H1 (cell line): Measurements from ENCODE around the gene KIAA1755. TPM values are rescaled to one million over a fixed set of nuclear protein-coding genes. Genes with fewer than 3 reads are reported as not detected.

Experiments
- CTCF ChIA-PET: fragments of 300-600 bp; sonication (Branson Sonifier 250); formaldehyde crosslinking; loops from one replicate; lab custom pipeline; 2021; ENCODE audit not compliant: partially characterized antibody; lab: Charles Lee
- POLR2A ChIA-PET: fragments of 300-600 bp; sonication (Branson Sonifier 250); formaldehyde crosslinking; loops from one replicate; lab custom pipeline; 2021; ENCODE audit warnings: inconsistent platforms; ENCODE audit not compliant: partially characterized antibody; lab: Charles Lee
- DNase-seq, 2 experiments: peaks; one replicate each; pipeline versions ENCODE4 v3.0.0 to v3.0.0-alpha.2; 2010 to 2022; ENCODE audit warnings: low spot score in 2 of 2, low read depth in 1 of 2, mixed read lengths in 1 of 2
- FAIRE-seq: peaks from 2 replicates; lab custom pipeline; 2011; peaks lifted over from hg19 to GRCh38; lab: Jason Lieb, UNC
- H2AFZ ChIP-seq: 2 replicates; pipeline ENCODE4 v1.8.1; 2012; ENCODE audit warnings: low read length, inconsistent platforms
- H2AK5ac ChIP-seq: 2 replicates; pipeline ENCODE4 v1.6.1; 2013; ENCODE audit warnings: low read depth, low read length
- H2BK120ac ChIP-seq: replicated peaks from 2 replicates; pipeline ENCODE3; 2013; ENCODE audit warnings: low read depth, low read length, inconsistent platforms
- H2BK12ac ChIP-seq: 2 replicates; pipeline ENCODE4 v1.6.1; 2013; ENCODE audit warnings: low read depth, low read length
- H2BK15ac ChIP-seq: 2 replicates; pipeline ENCODE4 v1.6.1; 2013; ENCODE audit warnings: low read length
- H2BK20ac ChIP-seq: 2 replicates; pipeline ENCODE4 v1.6.1; 2013; ENCODE audit warnings: low read length
- H2BK5ac ChIP-seq: 2 replicates; pipeline ENCODE4 v1.6.1; 2013; ENCODE audit warnings: low read depth, low read length
- H3K14ac ChIP-seq: 2 replicates; pipeline ENCODE4 v1.6.1; 2013; ENCODE audit warnings: inconsistent platforms; ENCODE audit not compliant: insufficient read length
- H3K18ac ChIP-seq: 2 replicates; pipeline ENCODE4 v1.6.1; 2013; ENCODE audit warnings: low read length; ENCODE audit errors: extremely low read depth
- H3K23ac ChIP-seq: 2 replicates; pipeline ENCODE4 v1.6.1; 2013; ENCODE audit warnings: inconsistent platforms; ENCODE audit not compliant: insufficient read length
- H3K23me2 ChIP-seq: 2 replicates; pipeline ENCODE4 v1.6.1; 2013; ENCODE audit warnings: low read depth, low read length
- H3K27ac ChIP-seq: 2 replicates; pipeline ENCODE4 v1.6.1; 2011; ENCODE audit warnings: low read depth, low read length, inconsistent platforms
- H3K27me3 ChIP-seq, 4 experiments: replicated peaks in 1 of 4; 1 replicate in 1 of 4; 2 replicates in 3 of 4; pipeline versions ENCODE4 v1.6.1 to v1.8.1; 2011 to 2013; ENCODE audit warnings: low read length in 3 of 4, mild to moderate bottlenecking in 3 of 4, inconsistent platforms in 2 of 4, mixed read lengths in 2 of 4, moderate library complexity in 1 of 4; ENCODE audit not compliant: control insufficient read depth in 3 of 4, insufficient read depth in 3 of 4; ENCODE audit errors: extremely low read depth in 1 of 4
- H3K36me3 ChIP-seq, 4 experiments: 2 replicates each; pipeline versions ENCODE4 v1.6.1 to v1.8.1; 2011 to 2013; ENCODE audit warnings: mild to moderate bottlenecking in 4 of 4, low read length in 3 of 4, moderate library complexity in 2 of 4, control low read depth in 1 of 4, inconsistent platforms in 1 of 4; ENCODE audit not compliant: insufficient read depth in 4 of 4, control insufficient read depth in 2 of 4
- H3K4ac ChIP-seq: replicated peaks from 2 replicates; pipeline ENCODE3; 2013; ENCODE audit warnings: low read length, low read depth, mixed read lengths, inconsistent platforms; ENCODE audit not compliant: insufficient read length
- H3K4me1 ChIP-seq, 4 experiments: replicated peaks in 1 of 4; 1 replicate in 1 of 4; 2 replicates in 3 of 4; pipeline versions ENCODE4 v1.6.1 to v1.8.1; 2011 to 2013; ENCODE audit warnings: low read length in 3 of 4, inconsistent platforms in 2 of 4, mixed read lengths in 1 of 4; ENCODE audit not compliant: insufficient read depth in 4 of 4, control insufficient read depth in 3 of 4
- H3K4me2 ChIP-seq, 2 experiments: 2 replicates each; pipeline versions ENCODE4 v1.6.1 to v1.8.1; 2011 to 2013; ENCODE audit warnings: low read depth in 2 of 2, low read length in 2 of 2, control low read depth in 1 of 2, inconsistent platforms in 1 of 2, mild to moderate bottlenecking in 1 of 2; ENCODE audit not compliant: insufficient read depth in 1 of 2
- H3K4me3 ChIP-seq, 4 experiments: fragments of 200-600, 300-600 bp in 1 of 4; sonication (generic), shearing (Covaris generic), sonication (Bioruptor Twin) in 1 of 4; 2 replicates each; pipeline versions ENCODE4 v1.5.1 to v1.8.1; 2011 to 2016; ENCODE audit warnings: low read length in 4 of 4, low read depth in 3 of 4, control low read depth in 2 of 4, inconsistent platforms in 2 of 4, mild to moderate bottlenecking in 2 of 4, mixed read lengths in 1 of 4, moderate library complexity in 1 of 4; ENCODE audit not compliant: insufficient read depth in 2 of 4; ENCODE audit errors: extremely low read depth in 1 of 4
- H3K56ac ChIP-seq: replicated peaks from 2 replicates; pipeline ENCODE3; 2013; ENCODE audit warnings: low read depth, mild to moderate bottlenecking, mixed read lengths, low read length, inconsistent platforms; ENCODE audit not compliant: insufficient read length
- H3K79me1 ChIP-seq: 2 replicates; pipeline ENCODE4 v1.6.1; 2013; ENCODE audit warnings: low read depth, low read length, control low read depth
- H3K79me2 ChIP-seq, 2 experiments: 2 replicates each; pipeline versions ENCODE4 v1.6.1 to v1.8.1; 2012 to 2013; ENCODE audit warnings: low read length in 2 of 2, mild to moderate bottlenecking in 2 of 2, inconsistent platforms in 1 of 2; ENCODE audit not compliant: insufficient read depth in 2 of 2, control insufficient read depth in 1 of 2
- H3K9ac ChIP-seq, 4 experiments: replicated peaks in 1 of 4; 1 replicate in 1 of 4; 2 replicates in 3 of 4; pipeline versions ENCODE4 v1.6.1 to v1.8.1; 2011 to 2013; ENCODE audit warnings: low read depth in 3 of 4, low read length in 3 of 4, control low read depth in 2 of 4, mild to moderate bottlenecking in 2 of 4, moderate library complexity in 2 of 4, inconsistent platforms in 1 of 4; ENCODE audit errors: extremely low read depth in 1 of 4
- H3K9me3 ChIP-seq, 2 experiments: 2 replicates each; pipeline versions ENCODE4 v1.6.1 to v1.8.1; 2012 to 2013; ENCODE audit warnings: mild to moderate bottlenecking in 2 of 2, moderate library complexity in 2 of 2, control low read depth in 1 of 2, inconsistent platforms in 1 of 2, low read depth in 1 of 2, low read length in 1 of 2, mixed read lengths in 1 of 2; ENCODE audit not compliant: insufficient read depth in 2 of 2
- H4K20me1 ChIP-seq, 2 experiments: replicated peaks in 1 of 2; 2 replicates each; pipeline versions ENCODE3 to v1.8.1; 2011 to 2013; ENCODE audit warnings: inconsistent platforms in 2 of 2, low read length in 2 of 2, mild to moderate bottlenecking in 1 of 2; ENCODE audit not compliant: insufficient read depth in 2 of 2, control insufficient read depth in 1 of 2
- H4K5ac ChIP-seq: 2 replicates; pipeline ENCODE4 v1.6.1; 2013; ENCODE audit warnings: low read length, low read depth, mixed read lengths, inconsistent platforms; ENCODE audit not compliant: insufficient read length
- H4K8ac ChIP-seq: 2 replicates; pipeline ENCODE4 v1.8.0; 2013; ENCODE audit warnings: mild to moderate bottlenecking, moderate library complexity, low read length, inconsistent platforms; ENCODE audit not compliant: insufficient read depth; ENCODE audit errors: extremely low read depth
- H4K91ac ChIP-seq: replicated peaks from 2 replicates; pipeline ENCODE3; 2013; ENCODE audit warnings: low read length, mixed read lengths, inconsistent platforms; ENCODE audit not compliant: insufficient read length
- BCL11A ChIP-seq, 2 experiments: IDR thresholded peaks; one replicate each; pipeline ENCODE4 v1.6.1; 2011; ENCODE audit warnings: low read depth in 2 of 2, low read length in 2 of 2, mild to moderate bottlenecking in 2 of 2
- CHD2 ChIP-seq: IDR thresholded peaks from 2 replicates; pipeline ENCODE4 v1.6.1; 2012; ENCODE audit warnings: low read length, improper control_type of control experiment
- CREB1 ChIP-seq: IDR thresholded peaks from 2 replicates; pipeline ENCODE4 v1.6.1; 2012; ENCODE audit warnings: inconsistent platforms
- EGR1 ChIP-seq: IDR thresholded peaks from 2 replicates; pipeline ENCODE4 v1.6.1; 2011; ENCODE audit warnings: low read depth, low read length, borderline replicate concordance
- EP300 ChIP-seq, 2 experiments: IDR thresholded peaks; 1 replicate in 1 of 2; 2 replicates in 1 of 2; pipeline ENCODE4 v1.6.1; 2011 to 2012; ENCODE audit warnings: low read depth in 2 of 2, low read length in 2 of 2, mild to moderate bottlenecking in 2 of 2, borderline replicate concordance in 1 of 2, inconsistent platforms in 1 of 2, moderate library complexity in 1 of 2
- NANOG ChIP-seq: IDR thresholded peaks from 2 replicates; pipeline ENCODE4 v1.6.1; 2011; ENCODE audit warnings: low read length, low read depth, mild to moderate bottlenecking, inconsistent platforms; ENCODE audit not compliant: insufficient read depth, poor library complexity, severe bottlenecking
- RNF2 ChIP-seq: fragments of 200-900, 300-1000 bp; sonication (generic); IDR thresholded peaks from 2 replicates; pipeline ENCODE4 v1.7.1; 2016; ENCODE audit warnings: borderline replicate concordance, low read depth, mild to moderate bottlenecking, antibody characterized with exemption, low read length; ENCODE audit not compliant: poor library complexity, severe bottlenecking; ENCODE audit errors: missing control alignments
- RXRA ChIP-seq: IDR thresholded peaks from 2 replicates; pipeline ENCODE4 v1.6.1; 2011; ENCODE audit warnings: low read depth, mild to moderate bottlenecking, low read length, moderate library complexity; ENCODE audit not compliant: insufficient read depth
- SUZ12 ChIP-seq: fragments of 200-600 bp; sonication (generic); IDR thresholded peaks from 2 replicates; pipeline ENCODE4 v1.6.1; 2012; ENCODE audit warnings: mild to moderate bottlenecking, inconsistent platforms, low read length, moderate library complexity, mixed read lengths
- USF2 ChIP-seq: IDR thresholded peaks from 2 replicates; pipeline ENCODE4 v1.6.1; 2011; ENCODE audit warnings: low read length, improper control_type of control experiment
- WGBS, 2 experiments: shearing (Covaris generic) in 1 of 2; methylation state at CpG; one replicate each; pipeline versions ENCODE4 v1.1.6 to v1.1.7; 2013 to 2015; ENCODE audit warnings: low lambda C conversion rate in 2 of 2, mixed read lengths in 2 of 2, inconsistent platforms in 1 of 2, low coverage in 1 of 2, missing lambda C conversion rate in 1 of 2; ENCODE audit not compliant: insufficient replicate concordance in 2 of 2, insufficient coverage in 1 of 2, insufficient read length in 1 of 2; ENCODE audit errors: extremely low coverage in 1 of 2, missing lambda C conversion rate in 1 of 2; 5-methylcytosine and 5-hydroxymethylcytosine counted together
- polyA plus RNA-seq, 7 experiments: library from polyadenylated mRNA; depleted of rRNA in 3 of 7; stranded (reverse) in 5 of 7; unstranded in 2 of 7; fragments of >200 nt in 5 of 7; fragments of 200-250 nt in 2 of 7; gene quantifications; 1 replicate in 5 of 7; 2 replicates in 1 of 7; 4 replicates in 1 of 7; pipeline versions ENCODE4 v1.2.1 to v1.2.3, GENCODE V29; 2011 to 2013; ENCODE audit warnings: missing spikeins in 2 of 7, mixed read lengths in 2 of 7
- total RNA-seq: library from RNA; stranded (reverse); fragmentation: NEBNext Ultra II Directional; extraction: Animal tissue kit (Norgen Biotek cat#: 25700); gene quantifications from 2 replicates; pipeline ENCODE4 v1.2.1, GENCODE V29; 2021

Gene KIAA1755
- total and polyA plus RNA-seq, 2 of the 8 experiments (the other 6 are each of a cell fraction or from before 2014, with no cell fraction given) = 0.23 TPM; not detected in 1

GRCh38 chr20:38222923-38223742 is 37.4 kb downstream of the KIAA1755 start:
- Histone ChIP-seq H3K27me3 (no peaks in the 10 kb centered on the region), H2AK5ac (no peak overlapping the region), H3K4me1 (no peaks in the 10 kb centered on the region; a peak in 3 of 7 replicates), H3K79me2 (no peaks in the 10 kb centered on the region), H3K27ac (no peak overlapping the region), H3K23ac (no peak overlapping the region), H3K4ac (no peak overlapping the region), H3K79me1 (no peaks in the 10 kb centered on the region), H3K56ac (no peak overlapping the region), H3K4me3 (no peak overlapping the region), H3K36me3 (no peaks in the 10 kb centered on the region), H2BK12ac (no peak overlapping the region), H3K9me3 (no peaks in the 10 kb centered on the region), H2BK20ac (no peak overlapping the region), H3K9ac (no peak overlapping the region), H3K4me2 (no peak overlapping the region), H4K91ac (no peak overlapping the region), H4K20me1 (no peaks in the 10 kb centered on the region), H2BK15ac (no peak overlapping the region), H3K14ac (no peak overlapping the region), H3K18ac (no peak overlapping the region), H3K23me2 (no peaks in the 10 kb centered on the region), H4K5ac (no peak overlapping the region), H2BK5ac (no peak overlapping the region), H4K8ac (no peak overlapping the region), H2AFZ (no peak overlapping the region; the same call in 1 of the 2 replicates), H2BK120ac (no peak overlapping the region)
- FAIRE-seq (no peak), DNase-seq (no peak)
- WGBS, 2 experiments = 68% methylated on average over 7 of the region's 7 CpGs; no CpG with 5 or more reads in 1 of the 2 experiments
- ChIA-PET POLR2A (no interaction called here), CTCF (interaction anchor here (0.7 to 17.3 kb wide), 36 partner anchors 8 to 211 kb away, joined by 3 to 198 read pairs (median 7); no protein-coding TSS in a partner anchor)
- no peak for TF ChIP-seq EGR1
- no peak for TF ChIP-seq USF2
- no peak for TF ChIP-seq RNF2
- TF ChIP-seq CREB1 = no peak
- TF ChIP-seq RXRA = no peak
- TF ChIP-seq CHD2 = no peak
- TF ChIP-seq BCL11A (IDR thresholded peaks at IDR 0.05; ENCODE audit: low read depth in 2 of 2, low read length in 2 of 2) = no peak
- TF ChIP-seq EP300 (IDR thresholded peaks at IDR 0.05; ENCODE audit: borderline replicate concordance in 1 of 2, low read depth in 2 of 2, low read length in 2 of 2) = no peak
- TF ChIP-seq SUZ12 = no peak
- no peak for TF ChIP-seq NANOG
